ENCODE data around the gene ARHGAP6. TPM values are rescaled to one million over a fixed set of nuclear protein-coding genes. Genes with fewer than 3 reads are reported as not detected.

The ARHGAP6 gene
- total and polyA plus RNA-seq, 9 of the 15 experiments (the other 6 are each of a cell fraction or from before 2014, with no cell fraction given), result 12.5 to 63.6 (median 41.8) TPM

- TF ChIP-seq, protein P1, sequence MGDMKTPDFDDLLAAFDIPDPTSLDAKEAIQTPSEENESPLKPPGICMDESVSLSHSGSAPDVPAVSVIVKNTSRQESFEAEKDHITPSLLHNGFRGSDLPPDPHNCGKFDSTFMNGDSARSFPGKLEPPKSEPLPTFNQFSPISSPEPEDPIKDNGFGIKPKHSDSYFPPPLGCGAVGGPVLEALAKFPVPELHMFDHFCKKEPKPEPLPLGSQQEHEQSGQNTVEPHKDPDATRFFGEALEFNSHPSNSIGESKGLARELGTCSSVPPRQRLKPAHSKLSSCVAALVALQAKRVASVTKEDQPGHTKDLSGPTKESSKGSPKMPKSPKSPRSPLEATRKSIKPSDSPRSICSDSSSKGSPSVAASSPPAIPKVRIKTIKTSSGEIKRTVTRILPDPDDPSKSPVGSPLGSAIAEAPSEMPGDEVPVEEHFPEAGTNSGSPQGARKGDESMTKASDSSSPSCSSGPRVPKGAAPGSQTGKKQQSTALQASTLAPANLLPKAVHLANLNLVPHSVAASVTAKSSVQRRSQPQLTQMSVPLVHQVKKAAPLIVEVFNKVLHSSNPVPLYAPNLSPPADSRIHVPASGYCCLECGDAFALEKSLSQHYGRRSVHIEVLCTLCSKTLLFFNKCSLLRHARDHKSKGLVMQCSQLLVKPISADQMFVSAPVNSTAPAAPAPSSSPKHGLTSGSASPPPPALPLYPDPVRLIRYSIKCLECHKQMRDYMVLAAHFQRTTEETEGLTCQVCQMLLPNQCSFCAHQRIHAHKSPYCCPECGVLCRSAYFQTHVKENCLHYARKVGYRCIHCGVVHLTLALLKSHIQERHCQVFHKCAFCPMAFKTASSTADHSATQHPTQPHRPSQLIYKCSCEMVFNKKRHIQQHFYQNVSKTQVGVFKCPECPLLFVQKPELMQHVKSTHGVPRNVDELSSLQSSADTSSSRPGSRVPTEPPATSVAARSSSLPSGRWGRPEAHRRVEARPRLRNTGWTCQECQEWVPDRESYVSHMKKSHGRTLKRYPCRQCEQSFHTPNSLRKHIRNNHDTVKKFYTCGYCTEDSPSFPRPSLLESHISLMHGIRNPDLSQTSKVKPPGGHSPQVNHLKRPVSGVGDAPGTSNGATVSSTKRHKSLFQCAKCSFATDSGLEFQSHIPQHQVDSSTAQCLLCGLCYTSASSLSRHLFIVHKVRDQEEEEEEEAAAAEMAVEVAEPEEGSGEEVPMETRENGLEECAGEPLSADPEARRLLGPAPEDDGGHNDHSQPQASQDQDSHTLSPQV (IDR thresholded peaks at IDR 0.05), result peak; percentile 71
- TF ChIP-seq ZNF263 (CRISPR knock-in tag; IDR thresholded peaks at IDR 0.05; ENCODE audit: borderline replicate concordance) (no peak), ZNF277 (CRISPR knock-in tag; IDR thresholded peaks at IDR 0.05; ENCODE audit: borderline replicate concordance) (no peak), RBFOX2 (IDR thresholded peaks at IDR 0.05; ENCODE audit: low read depth, low read length) (peak; percentile 40), MYC (IDR thresholded peaks at IDR 0.05; ENCODE audit: low read depth, low read length) (no peak), MYC (CRISPR knock-in tag; IDR thresholded peaks at IDR 0.05; ENCODE audit: borderline replicate concordance, low read depth) (no peak), E2F6 (IDR thresholded peaks at IDR 0.05; ENCODE audit: borderline replicate concordance in 1 of 2, extremely low read depth in 1 of 2, insufficient read depth in 1 of 2, insufficient read length in 1 of 2, low read depth in 1 of 2, low read length in 1 of 2, poor library complexity in 1 of 2, severe bottlenecking in 1 of 2) (no peak), TAF7 (tag; IDR thresholded peaks at IDR 0.05) (no peak), NFE2 (IDR thresholded peaks at IDR 0.05; ENCODE audit: low read depth) (peak; percentile 84), FOS (IDR thresholded peaks at IDR 0.05; ENCODE audit: extremely low read depth, insufficient read length) (no peak), ZFX (CRISPR knock-in tag; IDR thresholded peaks at IDR 0.05) (no peak), ZNF551 (CRISPR knock-in tag; IDR thresholded peaks at IDR 0.05) (no peak), NCOR1 (IDR thresholded peaks at IDR 0.05) (peak; percentile 97), CAMTA2 (CRISPR knock-in tag; conservative IDR thresholded peaks at IDR 0.05) (no peak)
- TF ChIP-seq, protein P2, sequence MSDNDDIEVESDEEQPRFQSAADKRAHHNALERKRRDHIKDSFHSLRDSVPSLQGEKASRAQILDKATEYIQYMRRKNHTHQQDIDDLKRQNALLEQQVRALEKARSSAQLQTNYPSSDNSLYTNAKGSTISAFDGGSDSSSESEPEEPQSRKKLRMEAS (CRISPR knock-in tag; IDR thresholded peaks at IDR 0.05), result no peak
Observed at GRCh38 chrX:11461201-11462001, 204.3 kb downstream of the ARHGAP6 start (continued).
